ENCODE results near the gene ZIK1.

The ZIK1 gene

DNA sequence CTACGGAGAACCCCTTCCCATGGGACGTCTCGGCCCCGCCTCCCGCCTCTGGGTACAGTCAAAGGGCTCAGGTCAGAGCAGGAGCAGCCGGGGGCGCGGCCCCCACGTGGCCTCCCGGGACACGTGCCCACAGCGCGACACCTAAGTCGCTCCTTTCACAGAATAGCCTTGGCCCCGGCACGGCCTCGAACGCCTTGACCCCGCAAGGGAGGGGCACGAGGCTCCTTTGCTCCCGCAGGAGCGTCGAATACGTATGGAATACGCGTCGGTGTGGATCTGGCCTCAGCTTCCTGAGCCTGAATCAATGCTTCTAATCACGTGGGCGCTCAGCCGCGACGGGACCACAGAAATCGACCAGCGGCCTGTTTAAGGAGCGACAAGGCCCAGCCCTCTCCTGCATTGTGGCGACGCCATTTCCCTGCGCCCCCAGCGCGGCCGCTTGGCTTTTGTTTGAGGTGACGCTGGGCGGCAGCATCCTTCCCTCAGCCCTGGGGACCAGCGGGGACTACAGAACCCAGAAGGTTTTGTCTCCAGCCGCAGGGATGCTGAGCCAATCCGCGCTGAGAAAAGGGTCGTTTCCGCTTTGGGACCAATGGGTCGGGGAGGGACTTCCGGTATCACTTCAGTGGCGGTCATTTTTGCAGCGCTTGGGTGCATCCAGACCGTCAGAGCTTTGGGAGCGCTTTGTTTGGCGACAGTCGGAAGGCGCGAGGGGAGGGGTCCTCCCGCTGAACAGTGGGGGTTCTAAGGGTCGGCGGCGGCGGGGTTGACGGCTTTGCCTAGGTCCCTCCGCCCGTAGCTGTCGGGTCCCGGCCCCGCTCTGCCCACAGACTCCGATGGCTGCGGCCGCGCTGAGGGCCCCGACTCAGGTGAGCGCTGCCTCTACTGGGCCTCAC is at the start of gene ZIK1:
TSS of gene ZIK1 (plus strand) at position 625 of the 896 bp plus-strand sequence. CDS start at position 837, 212 bp downstream.
- peak; percentile 84 for DNase-seq
- peak; percentile 89 for ATAC-seq

DNA sequence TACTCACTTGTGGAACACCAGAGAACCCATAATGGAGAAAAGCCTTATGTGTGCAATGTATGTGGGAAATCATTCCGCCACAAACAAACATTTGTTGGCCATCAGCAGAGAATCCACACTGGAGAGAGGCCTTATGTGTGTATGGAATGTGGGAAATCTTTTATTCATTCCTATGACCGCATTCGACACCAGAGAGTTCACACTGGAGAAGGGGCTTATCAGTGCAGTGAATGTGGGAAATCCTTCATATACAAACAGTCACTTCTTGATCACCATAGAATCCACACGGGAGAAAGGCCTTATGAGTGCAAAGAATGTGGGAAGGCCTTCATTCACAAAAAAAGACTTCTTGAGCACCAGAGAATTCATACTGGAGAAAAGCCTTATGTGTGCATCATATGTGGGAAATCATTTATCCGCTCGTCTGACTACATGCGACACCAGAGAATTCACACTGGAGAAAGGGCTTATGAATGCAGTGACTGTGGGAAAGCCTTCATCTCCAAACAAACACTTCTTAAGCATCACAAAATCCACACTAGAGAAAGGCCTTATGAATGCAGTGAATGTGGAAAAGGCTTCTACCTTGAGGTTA is 45.9 kb upstream of the ZIK1 start:
- DNase-seq (no peak), ATAC-seq (no peak)

GRCh38 chr19:57546513-57546912 is 37.4 kb upstream of the ZIK1 start:
- DNase-seq (no peak), ATAC-seq (no peak)

DNA sequence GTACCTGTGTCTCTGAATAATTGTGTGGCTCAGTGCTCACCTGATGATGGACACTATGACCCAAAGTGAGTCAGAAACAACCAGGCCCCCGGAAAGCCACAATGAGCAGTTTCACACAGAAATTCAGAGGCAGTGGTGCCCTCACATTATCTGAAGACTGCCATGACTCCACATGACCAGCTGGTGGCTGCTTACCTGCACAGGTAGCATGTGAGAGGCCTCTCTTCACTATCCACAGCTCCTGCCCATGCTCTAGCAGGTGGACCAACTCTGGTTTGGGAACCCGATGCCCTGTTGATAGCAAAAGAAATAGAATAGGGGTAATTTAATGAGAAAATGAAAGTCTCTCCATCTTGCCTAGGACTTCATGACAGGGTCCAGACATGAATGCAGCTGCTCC is 31.5 kb upstream of the ZIK1 start:
- no peak for DNase-seq
- no peak for ATAC-seq

- DNase-seq, result no peak
- ATAC-seq, result no peak
These were observed 26.3 kb upstream of the ZIK1 start for GRCh38 chr19:57557659-57558058.

- no peak for DNase-seq
- no peak for ATAC-seq
These were observed 25.4 kb upstream of the ZIK1 start for GRCh38 chr19:57558525-57558924.

DNA sequence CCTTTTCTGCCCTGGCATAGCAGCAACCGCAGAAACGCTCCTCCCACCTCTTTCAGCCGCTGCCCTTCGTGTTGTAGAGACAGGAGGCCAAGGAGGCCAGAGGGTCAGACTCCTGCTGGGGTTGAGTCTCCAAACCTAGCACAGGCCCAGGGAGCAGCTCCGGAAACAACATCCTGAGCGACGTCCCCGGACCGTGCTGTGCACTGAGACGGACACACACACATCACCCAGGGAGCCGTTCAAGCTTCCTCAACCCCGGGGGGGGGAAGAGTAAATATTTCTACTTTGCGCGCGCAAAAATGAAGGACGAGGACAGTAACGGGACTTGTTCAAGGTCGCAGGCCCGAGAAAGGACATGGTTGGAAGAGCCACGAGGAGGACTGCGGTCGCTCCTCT is 24.9 kb upstream of the ZIK1 start:
- peak; percentile 24 for DNase-seq
- peak; percentile 54 for ATAC-seq

- DNase-seq (peak; percentile 89), ATAC-seq (peak; percentile 99)
These were observed 24.4 kb upstream of the ZIK1 start, which contains the start of gene ZNF550 for GRCh38 chr19:57559404-57560025. Gene ZNF550 (minus strand): TSS chr19:57559863. CDS start chr19:57559682, 181 bp downstream.

GRCh38 chr19:57560049-57560491 is 23.9 kb upstream of the ZIK1 start:
- ATAC-seq, result no peak
- DNase-seq, result no peak

DNA sequence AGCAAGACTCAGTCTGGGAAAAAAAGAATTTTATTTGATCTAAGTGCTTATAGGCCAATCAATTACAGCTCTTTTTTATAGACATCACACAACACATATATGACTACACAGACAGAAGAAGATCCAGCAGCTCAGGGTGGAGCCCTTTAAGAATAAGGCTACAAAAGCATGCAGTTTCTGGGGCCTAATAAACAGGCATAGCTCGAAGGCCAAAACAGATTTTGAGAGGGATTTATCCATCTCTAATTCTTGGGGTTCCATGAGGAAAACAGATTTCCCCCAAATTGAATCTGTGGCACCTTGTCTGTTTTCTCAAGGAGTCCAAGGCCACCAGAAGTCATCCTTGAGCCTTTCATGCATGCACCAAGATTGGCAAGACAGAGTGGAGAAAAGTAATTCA is 20.4 kb upstream of the ZIK1 start:
- no peak for DNase-seq
- ATAC-seq, result no peak

DNA sequence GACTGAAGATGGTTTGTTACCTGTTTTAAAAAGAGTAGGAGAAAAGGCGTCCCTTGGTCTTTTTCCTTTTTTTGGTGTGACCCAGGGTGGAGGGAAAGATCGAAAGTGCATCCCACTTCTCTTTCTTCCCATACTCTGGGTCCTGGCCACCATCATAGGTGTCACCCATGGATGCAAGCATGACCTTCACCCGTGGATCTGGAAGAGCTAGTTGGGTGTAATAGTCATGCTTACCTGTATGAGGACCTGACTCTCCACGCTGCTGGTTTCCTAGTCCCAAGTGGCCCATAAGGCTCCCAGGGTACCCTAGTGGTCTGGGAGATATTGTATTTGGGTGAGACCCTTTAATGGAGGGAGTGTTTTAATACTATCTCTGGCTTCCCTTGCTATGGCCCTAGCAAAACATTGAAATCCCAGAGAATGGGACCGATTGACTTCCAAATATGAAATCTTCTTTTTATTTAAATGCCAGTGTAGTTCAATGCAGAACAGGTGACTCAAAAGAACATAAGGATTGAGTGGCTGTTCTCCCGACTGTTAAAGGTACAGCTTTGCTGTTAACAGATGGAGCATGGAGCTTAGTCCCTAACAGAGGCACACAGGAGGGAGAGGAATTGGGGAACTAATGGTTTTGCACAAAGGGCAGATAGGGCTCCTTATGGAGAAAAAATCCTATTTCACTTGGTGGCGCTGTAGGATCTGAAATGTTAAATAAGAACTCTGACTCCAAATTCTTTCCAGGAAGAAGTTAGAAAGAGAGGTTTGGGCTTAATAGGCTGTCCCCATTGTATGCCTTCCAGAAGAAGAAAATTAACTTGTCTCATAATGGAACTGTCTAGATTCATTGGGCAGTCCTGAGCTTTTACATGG is 17.3 kb upstream of the ZIK1 start:
- ATAC-seq (no peak), DNase-seq (no peak)

DNA sequence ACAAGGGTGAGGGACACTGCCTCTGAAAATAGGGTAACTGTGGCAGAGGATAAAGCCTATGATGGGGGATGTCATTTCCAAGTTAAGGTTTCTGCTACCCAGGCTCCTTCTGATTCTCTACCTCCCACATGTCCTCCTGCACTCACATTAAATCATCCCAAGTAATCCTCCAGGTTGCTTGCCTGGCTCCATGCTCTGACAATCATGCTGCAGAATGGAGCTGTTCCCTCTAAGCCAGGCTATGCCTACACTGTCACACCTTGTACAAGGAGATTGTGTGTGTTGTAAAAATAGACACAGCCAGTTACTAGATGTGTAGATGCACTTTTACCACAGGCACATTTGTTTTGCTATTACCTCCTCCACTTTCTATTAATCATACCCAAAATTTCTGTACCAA is 13.2 kb upstream of the ZIK1 start:
- ATAC-seq, result no peak
- no peak for DNase-seq

- ATAC-seq (no peak), DNase-seq (no peak)
These were observed 11.5 kb upstream of the ZIK1 start for GRCh38 chr19:57572415-57572947.

GRCh38 chr19:57576661-57577060 is 7.3 kb upstream of the ZIK1 start:
- DNase-seq (no peak), ATAC-seq (no peak)

- DNase-seq (peak; percentile 92), ATAC-seq (peak; percentile 98)
These were observed 5.3 kb upstream of the ZIK1 start, which contains the start of gene ZNF416 for GRCh38 chr19:57578487-57579205. Gene ZNF416 (minus strand): TSS chr19:57578911. CDS start chr19:57578704, 207 bp downstream.

DNA sequence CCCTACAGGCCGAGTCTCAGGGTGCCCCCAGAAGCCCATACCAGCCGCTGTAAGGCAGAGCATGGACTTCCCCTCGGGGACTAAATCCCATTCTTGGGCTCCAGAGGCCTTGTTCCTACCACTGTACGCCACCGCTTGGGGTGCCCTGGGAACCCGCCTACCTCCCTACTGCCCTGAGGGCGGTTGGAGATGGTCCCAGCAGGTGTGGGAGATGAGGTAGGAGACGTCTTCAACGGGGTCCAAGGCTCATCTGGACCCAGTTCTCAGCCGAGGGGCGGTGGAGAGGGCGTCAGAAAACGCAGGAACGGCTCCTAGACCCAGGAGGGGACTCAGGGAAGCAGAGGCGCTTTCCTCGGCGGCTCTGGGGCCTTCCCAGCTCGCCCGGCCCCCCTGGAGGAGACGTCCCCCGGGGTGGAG is 833 bp upstream of the ZIK1 start:
- no peak for DNase-seq
- ATAC-seq, result no peak

DNA sequence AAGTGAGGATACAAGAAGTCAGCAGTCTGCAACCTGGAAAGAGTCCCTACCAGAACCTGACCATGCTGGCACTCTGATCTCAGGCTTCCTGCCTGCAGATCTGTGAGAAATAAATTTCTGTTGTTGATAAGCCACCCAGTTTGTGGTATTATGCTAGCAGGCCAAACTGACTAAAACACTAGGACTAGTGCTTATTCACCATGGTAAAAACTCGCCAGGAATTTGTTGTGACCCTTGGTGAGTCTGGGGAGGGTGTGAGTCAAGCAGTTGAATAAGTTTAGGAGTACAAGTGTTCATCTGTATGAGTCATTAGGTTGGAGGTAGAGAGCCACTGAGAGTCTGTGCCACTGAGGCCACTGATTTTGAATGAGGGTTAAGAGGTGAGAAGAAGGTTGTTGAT is 3.6 kb downstream of the ZIK1 start:
- no peak for DNase-seq

GRCh38 chr19:57599377-57599760 is 15.4 kb downstream of the ZIK1 start:
- ATAC-seq, result peak; percentile 8

More for the DNA sequence above, 3.6 kb downstream of the ZIK1 start:
- ATAC-seq, result no peak

DNA sequence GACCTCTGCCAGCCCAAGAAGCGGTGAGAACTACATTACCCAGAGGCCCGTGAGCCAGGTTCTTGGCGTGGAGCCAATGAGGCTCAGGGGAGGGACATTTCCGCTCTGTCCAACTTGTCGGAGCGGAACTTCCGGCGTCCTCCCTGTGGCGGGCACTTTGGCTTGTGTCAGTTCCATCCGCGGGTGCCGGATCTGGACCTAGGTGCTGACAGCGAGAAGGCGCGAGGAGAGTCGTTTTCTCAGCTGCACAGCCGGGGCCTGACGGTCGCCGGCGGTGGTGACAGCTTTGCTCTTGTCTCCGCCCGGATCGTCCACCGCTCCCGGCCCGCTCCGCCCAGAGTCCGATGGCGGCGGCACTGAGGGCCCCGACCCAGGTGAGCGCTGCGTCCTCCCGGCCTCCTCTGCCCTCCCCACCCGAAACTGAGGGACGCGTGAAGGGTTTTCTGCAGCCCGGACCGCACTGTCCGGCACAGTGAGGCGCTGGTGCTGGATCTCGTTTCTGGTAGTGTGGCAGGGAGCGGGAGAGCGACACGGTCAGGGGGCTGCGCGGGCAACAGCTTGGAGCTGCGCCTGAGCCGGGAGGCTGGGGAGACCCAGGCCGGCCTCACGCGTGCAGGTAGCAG is 15.9 kb downstream of the ZIK1 start, which contains the start of gene ZNF530:
TSS of gene ZNF530 (plus strand) at position 125 of the 623 bp plus-strand sequence. CDS start 4,461 bp downstream, outside the sequence.
- DNase-seq (peak; percentile 90), ATAC-seq (peak; percentile 99)

More at GRCh38 chr19:57599377-57599760, 15.4 kb downstream of the ZIK1 start:
- DNase-seq, result no peak

DNA sequence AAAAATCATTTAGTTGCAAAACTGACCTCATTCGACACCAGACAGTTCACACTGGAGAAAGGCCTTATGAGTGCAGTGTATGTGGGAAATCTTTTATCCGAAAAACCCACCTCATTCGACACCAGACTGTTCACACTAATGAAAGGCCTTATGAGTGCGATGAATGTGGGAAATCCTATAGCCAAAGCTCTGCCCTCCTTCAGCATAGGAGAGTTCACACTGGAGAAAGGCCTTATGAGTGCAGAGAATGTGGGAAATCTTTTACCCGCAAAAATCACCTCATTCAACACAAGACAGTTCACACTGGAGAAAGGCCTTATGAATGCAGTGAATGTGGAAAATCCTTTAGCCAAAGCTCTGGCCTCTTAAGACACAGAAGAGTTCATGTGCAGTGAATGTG is 23.0 kb downstream of the ZIK1 start:
- no peak for ATAC-seq

More for the DNA sequence above, 23.0 kb downstream of the ZIK1 start:
- no peak for DNase-seq

Data from stimulated activated naive CD8-positive, alpha-beta T cell treated with anti-CD3 and anti-CD28 coated beads, Interleukin-15, Interleukin-2, amounts not matched to agents 100 U/mL and 50 U/mL, for 24 hours (primary cell).